HG02943 (cell line): ENCODE measurements around the gene ENOX2.
A peak's percentile ranks its signal among the peaks of the same experiment; 100 is the strongest.
"Not testable (repeated sequence)": the region's sequence is repeated elsewhere in the genome, so short reads cannot be mapped to it uniquely, and the experiment has no call there.

Experiments
- ATAC-seq: cut with Tn5 transposase; IDR thresholded peaks from one replicate; pipeline ENCODE4 v1.9.1; 2021; ENCODE audit warnings: mild to moderate bottlenecking, low read depth, moderate library complexity; ENCODE audit not compliant: unreplicated experiment

The ENOX2 gene, protein sequence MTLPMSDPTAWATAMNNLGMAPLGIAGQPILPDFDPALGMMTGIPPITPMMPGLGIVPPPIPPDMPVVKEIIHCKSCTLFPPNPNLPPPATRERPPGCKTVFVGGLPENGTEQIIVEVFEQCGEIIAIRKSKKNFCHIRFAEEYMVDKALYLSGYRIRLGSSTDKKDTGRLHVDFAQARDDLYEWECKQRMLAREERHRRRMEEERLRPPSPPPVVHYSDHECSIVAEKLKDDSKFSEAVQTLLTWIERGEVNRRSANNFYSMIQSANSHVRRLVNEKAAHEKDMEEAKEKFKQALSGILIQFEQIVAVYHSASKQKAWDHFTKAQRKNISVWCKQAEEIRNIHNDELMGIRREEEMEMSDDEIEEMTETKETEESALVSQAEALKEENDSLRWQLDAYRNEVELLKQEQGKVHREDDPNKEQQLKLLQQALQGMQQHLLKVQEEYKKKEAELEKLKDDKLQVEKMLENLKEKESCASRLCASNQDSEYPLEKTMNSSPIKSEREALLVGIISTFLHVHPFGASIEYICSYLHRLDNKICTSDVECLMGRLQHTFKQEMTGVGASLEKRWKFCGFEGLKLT

DNA sequence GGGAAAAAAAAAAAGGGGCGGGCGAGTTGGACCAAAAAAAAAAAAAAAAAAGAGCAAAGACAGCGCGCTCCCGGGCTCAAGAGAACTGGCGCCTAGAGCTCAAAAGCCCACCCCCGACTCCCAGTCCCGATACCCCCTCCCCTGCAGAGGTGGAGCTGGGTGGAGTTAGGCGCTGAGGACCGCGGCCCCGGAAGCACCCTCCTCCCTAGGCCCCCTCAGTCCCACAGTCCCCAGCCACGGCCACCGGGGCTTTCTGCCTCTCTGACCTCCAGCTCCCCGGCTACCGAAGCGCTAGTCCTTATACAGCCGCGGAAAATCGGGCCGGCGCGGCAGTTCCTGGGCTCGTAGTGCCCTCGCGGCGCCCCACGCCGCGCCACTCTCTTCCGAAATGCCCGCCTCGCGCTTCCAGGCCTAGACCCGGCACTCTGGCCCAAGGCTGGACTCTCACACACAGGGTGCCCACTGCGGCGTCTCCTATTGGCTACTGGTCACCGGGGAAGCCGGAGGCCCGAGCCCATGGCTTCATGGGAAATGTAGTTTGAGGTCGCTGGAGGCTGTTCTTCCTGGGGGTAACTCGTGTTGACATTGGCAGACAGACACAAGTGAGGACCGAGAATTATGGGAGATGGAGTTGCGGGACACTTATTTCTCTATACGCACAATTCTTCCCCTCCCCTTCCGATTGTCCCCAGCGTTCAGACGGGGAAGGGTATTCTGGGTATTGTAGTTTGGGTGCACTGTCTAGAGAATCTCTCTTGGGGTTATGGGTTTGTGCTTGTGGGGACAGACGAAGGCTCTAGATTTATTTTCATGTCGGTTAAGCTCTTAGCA lies at the start of gene ENOX2:
Gene ENOX2, minus strand, starts transcription at position 427 of the 831 bp plus-strand sequence. CDS start 199,993 bp downstream, outside the sequence.
- peak; percentile 98 for ATAC-seq

DNA sequence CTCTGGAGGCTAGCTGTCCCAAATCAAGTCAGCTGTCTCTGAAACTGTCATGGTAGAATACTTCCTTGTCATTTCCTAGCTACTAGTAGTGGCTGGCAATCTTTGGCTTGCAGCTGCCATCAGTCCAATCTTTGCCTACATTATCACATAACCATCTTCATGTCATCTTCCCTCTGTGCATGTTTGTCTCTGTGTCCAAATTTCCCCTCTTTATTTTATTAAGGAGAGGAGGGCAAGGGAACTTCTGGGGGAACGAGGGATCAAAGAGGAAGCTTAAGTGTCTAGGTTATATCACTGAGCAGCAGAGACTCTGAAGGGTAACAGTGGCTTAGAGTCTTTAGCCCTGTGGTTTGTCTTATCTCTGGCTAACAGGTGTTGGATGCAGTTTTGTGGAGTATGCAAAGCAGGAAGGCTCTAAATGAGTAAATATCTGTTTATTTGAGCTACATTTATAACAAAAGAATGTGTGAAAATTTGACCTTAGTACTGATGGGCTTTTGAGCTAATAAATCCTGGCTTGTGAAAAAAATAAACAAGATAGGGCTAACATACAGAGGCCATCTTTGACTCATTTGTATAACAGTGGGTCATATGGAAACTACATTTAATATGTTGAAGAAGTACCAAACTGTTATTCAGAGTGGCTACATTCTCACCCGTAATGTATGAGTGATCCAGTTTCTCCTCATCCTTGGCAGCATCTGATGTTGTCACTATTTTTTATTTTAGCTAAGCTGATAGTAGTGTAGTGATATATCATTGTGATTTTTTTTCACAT lies 49.4 kb upstream of the ENOX2 start:
- ATAC-seq = no peak

DNA sequence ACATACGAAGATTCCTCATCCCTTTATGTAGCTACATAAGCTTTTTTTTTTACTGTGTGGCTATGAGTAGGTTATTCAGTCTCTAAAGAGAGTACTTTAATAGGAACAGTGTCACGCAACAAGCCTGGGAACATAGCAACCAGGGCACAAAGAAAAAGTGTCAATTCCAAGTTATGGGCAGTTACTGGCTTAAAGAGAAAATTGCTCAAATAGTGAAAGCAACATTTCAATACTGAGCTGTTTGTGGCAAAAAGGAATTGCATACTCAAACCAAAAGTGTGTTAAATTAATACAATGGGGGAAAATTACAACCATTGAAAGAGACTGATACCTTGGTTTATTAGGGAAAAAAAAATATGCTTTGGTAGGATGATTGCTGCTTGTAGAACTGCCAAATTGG lies 41.2 kb upstream of the ENOX2 start:
- ATAC-seq = no peak

DNA sequence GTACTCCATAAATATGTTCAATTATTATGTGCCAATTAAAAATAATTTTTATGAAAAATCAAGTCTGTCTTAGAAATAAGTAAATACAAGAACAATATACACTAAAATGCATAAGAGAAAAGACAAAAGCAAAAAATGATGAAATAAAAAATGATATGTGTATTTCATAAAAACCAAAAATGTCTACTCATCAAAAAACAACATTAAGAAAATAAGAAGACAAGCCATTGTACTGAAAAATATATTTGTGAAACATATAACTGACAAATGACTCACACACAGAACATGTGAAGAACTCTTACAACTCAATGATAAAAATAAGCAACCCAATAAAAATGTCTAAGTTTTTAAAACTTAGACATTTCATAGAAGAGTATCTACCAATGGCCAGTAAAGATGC lies 34.1 kb upstream of the ENOX2 start:
- ATAC-seq = no peak

DNA sequence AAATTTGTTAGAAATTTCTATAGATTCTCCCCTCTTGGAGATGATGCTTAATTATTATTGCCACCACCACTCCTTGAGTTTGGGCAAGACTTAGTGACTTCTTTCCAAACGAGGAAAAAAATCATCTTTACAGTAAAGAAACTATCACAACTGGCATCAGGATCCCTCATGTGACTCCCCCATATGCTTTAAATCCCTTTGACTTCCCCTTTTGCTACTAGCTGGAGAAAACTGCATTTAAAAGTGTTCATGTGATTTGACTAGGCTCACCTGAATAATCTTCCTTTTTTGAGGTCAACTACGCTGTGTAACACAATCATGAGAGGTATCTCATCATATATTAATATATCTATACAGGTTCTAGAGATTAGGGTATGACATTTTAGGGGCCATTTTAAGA lies 30.3 kb upstream of the ENOX2 start:
- ATAC-seq = no peak

DNA sequence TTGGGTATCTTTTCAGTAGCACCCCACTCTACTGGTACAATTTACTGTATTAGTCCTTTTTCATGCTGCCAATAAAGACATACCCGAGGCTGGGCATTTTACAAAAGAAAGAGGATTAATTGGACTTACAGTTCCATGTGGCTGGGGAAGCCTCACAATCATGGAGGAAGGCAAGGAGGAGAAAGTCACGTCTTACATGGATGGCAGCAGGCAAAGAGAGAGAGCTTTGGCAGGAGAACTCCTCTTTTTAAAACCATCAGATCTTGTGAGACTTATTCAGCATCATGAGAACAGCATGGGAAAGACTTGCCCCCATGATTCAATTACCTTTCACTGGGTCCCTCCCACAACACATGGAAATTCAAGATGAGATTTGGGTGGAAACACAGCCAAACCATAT lies 17.4 kb upstream of the ENOX2 start:
- not testable (repeated sequence) for ATAC-seq

DNA sequence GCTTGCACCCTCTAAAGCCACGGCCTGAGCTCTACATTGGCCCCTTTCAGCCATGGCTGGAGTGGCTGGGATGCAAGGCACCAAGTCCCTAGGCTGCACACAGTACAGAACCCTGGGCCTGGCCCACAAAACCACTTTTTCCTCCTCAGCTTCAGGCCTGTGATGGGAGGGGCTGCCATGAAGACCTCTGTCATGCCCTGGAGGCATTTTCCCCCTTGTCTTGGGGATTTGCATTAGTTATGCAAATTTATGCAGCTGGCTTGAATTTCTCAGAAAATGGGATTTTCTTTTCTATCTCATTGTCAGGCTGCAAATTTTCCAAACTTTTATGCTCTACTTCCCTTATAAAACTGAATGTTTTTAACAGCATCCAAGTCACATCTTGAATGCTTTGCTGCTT lies 16.7 kb upstream of the ENOX2 start:
- ATAC-seq = not testable (repeated sequence)

DNA sequence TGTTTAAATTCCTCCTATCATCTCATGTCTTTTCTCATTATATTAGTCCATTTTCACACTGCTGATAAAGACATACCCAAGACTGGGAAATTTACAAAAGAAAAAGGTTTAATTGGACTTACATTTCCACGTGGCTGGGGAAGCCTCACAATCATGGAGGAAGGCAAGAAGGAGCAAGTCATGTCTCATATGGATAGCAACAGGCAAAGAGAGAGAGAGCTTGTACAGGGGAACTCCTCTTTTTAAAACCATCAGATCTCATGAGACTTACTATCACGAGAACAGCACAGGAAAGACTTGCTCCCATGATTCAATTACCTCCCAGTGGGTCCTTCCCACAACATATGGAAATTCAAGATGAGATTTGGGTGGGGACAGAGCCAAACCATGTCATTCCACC lies 15.5 kb upstream of the ENOX2 start:
- ATAC-seq = not testable (repeated sequence)

DNA sequence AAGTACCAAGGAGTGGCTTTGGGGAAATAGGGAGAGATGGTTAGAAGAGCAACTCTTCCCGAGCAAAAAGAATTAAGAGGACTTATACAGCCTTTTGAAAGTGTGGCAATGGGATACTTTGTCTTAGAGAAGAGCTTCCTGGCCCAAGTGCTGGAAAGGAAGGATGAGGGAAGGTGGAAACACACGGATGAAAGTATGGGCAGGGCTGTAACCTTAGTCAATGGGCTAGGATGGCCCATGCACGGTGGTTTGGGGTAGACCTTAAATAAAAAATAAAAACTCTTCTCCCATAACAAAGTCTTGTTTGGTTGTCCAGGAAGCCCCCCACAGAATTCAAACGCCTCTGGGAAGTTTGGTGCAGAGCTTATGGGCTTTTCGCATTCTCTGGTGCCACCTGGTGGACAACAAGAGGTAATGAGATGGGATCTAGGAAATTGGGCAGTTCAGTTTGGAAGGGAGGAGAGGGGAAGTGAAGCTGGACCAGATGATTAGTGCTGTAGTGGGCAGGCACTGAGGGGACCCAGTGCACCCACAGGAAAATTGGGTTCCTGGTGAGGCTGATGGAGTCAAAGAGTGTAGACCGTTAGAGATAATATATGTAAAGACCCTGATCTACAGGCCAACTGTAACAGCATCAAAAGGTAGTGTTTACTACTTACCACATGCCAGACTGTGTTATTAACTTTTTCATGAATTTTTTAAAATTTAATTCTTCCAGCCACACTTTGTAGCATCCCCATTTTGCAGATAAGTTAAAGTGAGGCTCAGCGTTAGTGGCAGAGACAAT lies 13.8 kb upstream of the ENOX2 start:
- no peak for ATAC-seq

DNA sequence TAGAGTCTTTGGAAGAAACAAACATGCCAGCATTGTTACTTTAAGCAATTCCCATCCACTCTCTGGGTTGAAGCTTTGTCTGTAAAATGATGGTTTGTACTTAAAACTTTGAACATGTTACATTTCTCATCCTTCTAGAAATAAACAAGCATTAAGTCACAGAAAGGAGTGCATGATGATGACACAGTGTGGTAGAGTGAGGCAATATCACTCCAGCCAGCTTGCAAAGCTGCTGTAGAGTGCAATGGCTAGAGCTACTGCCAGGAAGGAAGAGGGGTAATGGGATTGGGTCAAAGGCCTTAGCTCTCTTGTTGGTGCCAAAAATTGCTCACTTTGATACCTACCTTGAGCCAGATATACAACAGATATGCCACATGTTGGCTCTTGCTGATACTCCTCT lies 12.3 kb upstream of the ENOX2 start:
- ATAC-seq = no peak

DNA sequence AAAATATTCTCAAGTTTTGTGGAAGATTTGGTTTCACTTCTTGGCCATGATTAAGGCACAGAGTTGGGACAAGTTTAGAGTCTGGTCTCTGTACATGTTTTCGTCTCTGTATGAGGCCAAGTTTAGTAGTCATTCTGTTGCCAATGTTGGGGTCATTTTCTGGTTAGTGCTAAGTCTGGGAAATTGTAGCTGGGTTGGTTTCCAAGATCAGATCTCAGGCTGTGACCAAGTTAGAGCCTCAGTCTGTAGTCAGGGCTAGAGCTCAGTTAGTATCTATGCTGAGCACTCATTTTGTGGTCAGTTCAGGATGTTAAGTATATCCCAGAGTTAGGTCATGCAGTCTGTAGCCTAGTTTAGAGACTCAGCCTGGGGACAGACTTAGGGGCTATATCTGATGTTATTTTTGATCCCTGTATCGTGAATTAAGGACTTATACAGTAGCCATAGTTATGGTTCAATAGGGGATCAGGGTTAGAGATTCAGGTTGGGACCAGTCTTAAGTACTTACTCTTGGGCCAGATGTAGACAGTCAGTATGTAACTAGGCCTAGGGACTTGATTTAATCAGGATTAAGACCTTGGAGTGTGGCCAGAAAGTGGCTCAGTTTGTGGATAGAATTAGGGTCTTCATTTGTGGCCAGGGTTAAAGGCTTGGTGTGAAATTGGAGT lies 6.6 kb upstream of the ENOX2 start:
- no peak for ATAC-seq

DNA sequence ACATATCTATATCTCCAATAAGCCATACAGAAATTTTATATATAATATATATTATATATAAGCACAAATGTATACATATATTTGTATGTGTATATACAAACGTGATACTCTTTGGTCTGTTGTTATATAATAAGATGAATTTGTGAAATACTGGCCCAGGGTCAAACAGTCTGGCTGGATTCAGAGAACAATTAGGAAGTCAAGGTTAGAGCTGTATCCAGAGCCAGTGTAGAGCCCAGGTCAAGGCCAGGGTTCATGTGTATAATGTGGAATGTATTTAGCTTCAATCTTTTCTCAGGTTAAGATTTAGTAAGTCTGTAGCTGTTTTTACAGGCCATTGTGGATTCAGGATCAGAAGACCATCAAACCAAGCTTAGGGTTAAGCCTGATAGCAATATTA lies 3.8 kb upstream of the ENOX2 start:
- no peak for ATAC-seq

DNA sequence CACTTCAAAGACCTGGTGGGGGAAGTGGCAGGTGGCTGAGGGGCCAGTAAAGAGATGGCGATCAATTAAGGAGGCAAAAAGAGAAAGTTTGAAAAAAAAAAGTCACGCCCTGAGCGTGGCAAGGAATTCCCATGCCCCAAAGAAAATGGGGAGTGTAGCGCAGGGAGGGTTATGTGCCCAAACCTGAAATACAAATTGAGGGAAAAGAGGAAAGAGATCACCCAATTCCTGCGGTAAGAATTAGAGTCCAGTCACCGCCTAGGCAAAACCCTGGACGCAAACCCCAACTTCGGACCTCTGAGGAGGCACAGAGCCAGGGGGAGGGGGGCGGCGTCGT lies 595 bp downstream of the ENOX2 start:
- ATAC-seq = peak; percentile 3

DNA sequence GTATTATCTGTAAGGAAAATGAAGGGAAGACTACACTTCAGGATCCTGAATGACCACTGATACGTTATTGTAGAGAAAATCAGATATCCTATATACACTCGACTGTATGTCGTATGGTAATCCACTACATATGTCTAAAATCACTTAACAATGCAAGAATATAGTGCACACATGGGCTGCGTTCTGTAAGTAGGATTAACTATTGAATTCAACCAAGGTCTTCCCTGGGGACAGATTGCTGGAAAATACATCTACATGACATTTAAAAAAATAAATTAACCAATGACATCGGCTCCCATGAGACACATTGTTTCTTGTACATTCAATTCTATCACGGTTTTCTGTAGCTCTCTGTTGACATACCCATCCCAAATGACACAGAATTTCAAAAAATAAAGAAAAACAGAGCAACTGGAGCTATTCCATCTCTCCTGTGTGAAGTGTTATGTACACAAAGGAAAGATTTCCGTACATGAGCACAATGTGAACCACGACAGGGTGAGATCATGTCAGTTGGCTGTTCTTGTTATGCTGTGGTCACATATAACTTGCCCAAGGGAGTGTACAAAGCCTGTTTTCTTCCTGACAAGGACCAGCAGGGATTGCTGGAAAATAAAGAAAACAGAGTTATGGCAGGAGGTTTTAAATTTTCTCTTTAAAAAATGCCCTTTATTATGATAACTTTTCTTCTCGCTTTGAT lies 6.1 kb downstream of the ENOX2 start:
- ATAC-seq = no peak

DNA sequence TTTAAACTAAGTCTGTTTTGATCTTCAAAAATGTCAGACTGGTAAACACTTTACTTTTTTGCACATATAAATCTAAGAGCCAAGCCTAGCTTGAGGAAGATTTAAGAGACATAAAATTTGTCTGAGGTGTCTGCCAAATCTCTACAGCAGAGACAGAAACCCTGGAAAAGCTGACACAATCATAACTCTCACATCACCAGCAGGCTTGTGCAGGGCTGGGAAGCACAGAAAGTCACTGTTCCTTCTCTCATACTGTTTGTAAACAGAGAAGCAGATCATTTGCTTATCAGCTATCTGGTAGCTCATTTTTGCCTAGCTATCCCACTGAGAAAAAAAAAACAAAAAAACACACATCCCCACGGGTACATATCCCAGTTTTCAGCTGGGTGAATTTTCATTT lies 7.0 kb downstream of the ENOX2 start:
- no peak for ATAC-seq

DNA sequence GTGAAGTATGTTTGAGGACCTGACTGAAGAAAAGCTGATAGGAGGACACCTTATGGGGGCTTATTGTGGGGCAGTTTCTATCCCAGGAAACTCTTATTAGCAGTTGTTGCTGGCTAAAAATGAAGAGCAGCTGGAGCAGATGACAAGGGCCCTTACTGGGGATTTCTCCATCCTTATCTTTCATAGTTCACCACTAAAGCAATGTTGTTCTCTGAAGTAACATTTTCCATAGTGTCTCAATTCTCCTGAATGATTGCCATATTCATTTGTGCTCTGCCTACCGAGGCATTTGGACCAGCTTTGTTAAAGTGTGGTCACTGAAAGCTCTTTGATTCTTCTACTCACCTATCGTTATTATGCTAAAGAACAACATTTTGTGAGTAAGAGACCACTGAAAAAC lies 7.7 kb downstream of the ENOX2 start:
- ATAC-seq = no peak

DNA sequence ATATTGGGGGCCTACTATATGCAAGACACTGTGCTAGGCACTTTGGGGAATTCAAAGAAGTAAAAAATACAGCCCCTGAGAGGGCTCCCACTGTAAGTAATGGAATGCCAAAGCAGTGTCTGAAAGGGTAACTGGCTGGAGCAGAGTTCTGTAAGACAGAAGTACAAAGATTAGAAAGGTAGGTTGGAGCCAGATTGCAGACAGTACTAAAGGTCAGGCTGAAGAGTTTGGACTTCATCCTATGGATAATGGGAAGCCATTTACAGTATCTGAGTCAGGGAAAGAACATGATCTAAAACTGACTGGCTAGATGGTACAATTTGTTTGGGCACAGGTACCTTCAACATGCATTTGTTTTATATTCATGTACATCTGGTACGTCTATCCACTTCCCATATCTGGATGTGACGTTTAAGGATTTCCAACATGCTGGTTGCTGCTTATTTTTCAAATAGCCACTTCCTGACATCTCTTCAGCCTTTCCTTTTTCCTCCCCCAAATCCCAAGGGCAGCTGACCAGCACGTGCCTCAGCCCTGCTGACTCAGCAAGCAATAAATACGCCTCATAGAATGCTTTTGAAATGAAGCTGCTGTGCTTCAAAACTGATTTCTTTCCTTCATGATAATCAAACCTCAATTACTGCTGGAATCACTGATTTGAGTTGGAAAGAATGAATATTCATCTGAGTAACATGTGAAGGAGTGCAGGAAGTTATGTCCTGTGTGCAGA lies 9.5 kb downstream of the ENOX2 start:
- ATAC-seq = no peak

DNA sequence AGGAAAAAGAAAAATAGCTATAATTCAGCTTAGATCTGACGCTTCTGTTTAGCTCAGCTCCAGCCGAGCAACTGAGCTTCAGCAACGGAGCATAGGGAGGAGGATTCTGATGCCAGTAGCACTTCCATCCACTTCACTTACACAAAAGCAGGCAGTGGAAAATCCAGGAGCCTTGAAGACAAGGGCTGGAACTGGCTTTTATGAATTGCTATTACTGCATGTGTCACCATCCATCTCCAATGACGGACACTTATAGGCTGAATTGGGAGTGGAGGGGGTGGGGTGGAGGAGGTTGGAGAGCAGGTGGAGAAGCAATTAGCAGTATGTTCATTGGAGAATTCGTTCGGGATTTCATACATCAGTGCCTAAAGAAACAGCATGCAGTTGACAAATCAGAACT lies 15.6 kb downstream of the ENOX2 start:
- no peak for ATAC-seq
